Measurements from ENCODE around the gene C17orf58. TPM values are rescaled to one million over a fixed set of nuclear protein-coding genes. Genes with fewer than 3 reads are reported as not detected.
"Not testable (repeated sequence)": the region's sequence is repeated elsewhere in the genome, so short reads cannot be mapped to it uniquely, and the experiment has no call there.

Gene C17orf58
- total and polyA plus RNA-seq, 2 of the 4 experiments (the other 2 are of a cell fraction), result 7.2 to 10.2 TPM

- H3K4me1 ChIP-seq (ENCODE audit: control insufficient read depth, insufficient read depth, low read length), result peaks cover 2% of the 10 kb centered on the region
- H2BK120ac ChIP-seq (ENCODE audit: low read depth, low read length), result no peak overlapping the region
- H3K9me3 ChIP-seq (ENCODE audit: control insufficient read depth, insufficient read depth, low read length), result peaks cover 6% of the 10 kb centered on the region; the same call in 1 of the 2 replicates
- ChIA-PET CTCF (no interaction called here), POLR2A (ENCODE audit: unreplicated experiment) (no interaction called here)
- peaks cover 11% of the 10 kb centered on the region; the same call in 1 of the 2 replicates for H3K36me3 ChIP-seq (ENCODE audit: control insufficient read depth, insufficient read depth, low read length)
- no peak overlapping the region for H4K91ac ChIP-seq (ENCODE audit: insufficient read depth, low read depth, low read length)
- DNase-seq, result no peak
- no TSS peak for BruUV-seq (replicated peaks)
- H3K56ac ChIP-seq (ENCODE audit: extremely low read depth, insufficient read depth, low read length), result no peak overlapping the region
- H4K5ac ChIP-seq (ENCODE audit: low read depth, low read length), result no peak overlapping the region
- no peak overlapping the region for H2AFZ ChIP-seq (replicated peaks; ENCODE audit: low read length, poor library complexity)
- H2AK9ac ChIP-seq (replicated peaks; ENCODE audit: low read depth, low read length, poor library complexity), result no peak overlapping the region
- no peaks in the 10 kb centered on the region for H3K9me1 ChIP-seq (ENCODE audit: insufficient read depth, low read length)
- no peaks in the 10 kb centered on the region; a peak in 1 of 4 replicates for H3K79me1 ChIP-seq (ENCODE audit: low read depth in 1 of 2, low read length in 2 of 2)
- no peak overlapping the region for H3K4ac ChIP-seq (ENCODE audit: low read depth, low read length)
- no peak for TF ChIP-seq MAFK (IDR thresholded peaks at IDR 0.05; ENCODE audit: low read depth, low read length)
- no peak for TF ChIP-seq ELK1 (IDR thresholded peaks at IDR 0.05; ENCODE audit: borderline replicate concordance, low read depth, low read length)
- TF ChIP-seq MXI1 (IDR thresholded peaks at IDR 0.05; ENCODE audit: borderline replicate concordance, low read depth, low read length), result no peak
- TF ChIP-seq POLR2A (IDR thresholded peaks at IDR 0.05; ENCODE audit: low read depth, low read length), result no peak
- H2AK5ac ChIP-seq (ENCODE audit: low read depth, low read length), result no peak overlapping the region
- no peak; the same call in 1 of the 2 replicates for ATAC-seq (ENCODE audit: low read depth)
- H4K20me1 ChIP-seq (ENCODE audit: insufficient read depth, low read length), result peaks cover 7% of the 10 kb centered on the region
- H3K9ac ChIP-seq (ENCODE audit: low read depth, low read length), result no peak overlapping the region
- no peak overlapping the region for H3K23ac ChIP-seq (ENCODE audit: low read depth, low read length)
- H3K27ac ChIP-seq (ENCODE audit: insufficient read depth, low read length), result no peak overlapping the region
- H2BK5ac ChIP-seq (ENCODE audit: low read depth, low read length, poor library complexity, severe bottlenecking), result no peak overlapping the region
- H4K8ac ChIP-seq (ENCODE audit: low read depth in 2 of 2, low read length in 2 of 2), result no peak overlapping the region
- intact Hi-C loops (cut with micrococcal nuclease) (no loop called here), dilution Hi-C loops (cut with HindIII; ENCODE audit: low sequenced_read_pairs, unreplicated experiment) (no loop called here), in situ Hi-C loops (cut with MboI; ENCODE audit: low sequenced_read_pairs) (no loop called here)
- H2BK20ac ChIP-seq (ENCODE audit: low read depth, low read length), result no peak overlapping the region
- H3K14ac ChIP-seq (replicated peaks; ENCODE audit: low read depth, low read length), result no peak overlapping the region
- no CpG with 5 or more reads among the region's 2 CpGs for WGBS, 2 experiments (ENCODE audit: extremely low coverage in 2 of 2, insufficient read length in 1 of 2)
- H2BK15ac ChIP-seq (ENCODE audit: low read depth, low read length), result no peak overlapping the region
- no peak overlapping the region for H3K4me2 ChIP-seq (ENCODE audit: low read depth, low read length)
- H3K4me3 ChIP-seq (ENCODE audit: insufficient read depth, low read depth, low read length), result no peak overlapping the region
- no peaks in the 10 kb centered on the region for H3K27me3 ChIP-seq (ENCODE audit: control insufficient read depth, insufficient read depth, low read length)
- no peak overlapping the region for H3K18ac ChIP-seq (ENCODE audit: low read depth, low read length)
These were observed 15.8 kb downstream of the C17orf58 start for GRCh38 chr17:67980456-67980855.

GRCh38 chr17:67976306-67976705 lies 20.0 kb downstream of the C17orf58 start:
- BruUV-seq (replicated peaks); in situ Hi-C loops (cut with MboI; ENCODE audit: low sequenced_read_pairs): not testable (repeated sequence)
- CTCF ChIA-PET, result interaction anchor here (0.6 kb wide), 1 partner anchor 28 kb away, joined by 3 read pairs; no protein-coding TSS in a partner anchor

More at GRCh38 chr17:67976306-67976705, 20.0 kb downstream of the C17orf58 start:
- H4K20me1 ChIP-seq (ENCODE audit: insufficient read depth, low read length); ATAC-seq (ENCODE audit: low read depth); H3K56ac ChIP-seq (ENCODE audit: extremely low read depth, insufficient read depth, low read length); H3K4me2 ChIP-seq (ENCODE audit: low read depth, low read length); H2AK9ac ChIP-seq (replicated peaks; ENCODE audit: low read depth, low read length, poor library complexity); H3K4me3 ChIP-seq (ENCODE audit: insufficient read depth, low read depth, low read length); H4K5ac ChIP-seq (ENCODE audit: low read depth, low read length); H2BK120ac ChIP-seq (ENCODE audit: low read depth, low read length); H2BK20ac ChIP-seq (ENCODE audit: low read depth, low read length); H3K27me3 ChIP-seq (ENCODE audit: control insufficient read depth, insufficient read depth, low read length); H3K27ac ChIP-seq (ENCODE audit: insufficient read depth, low read length); H3K9me3 ChIP-seq (ENCODE audit: control insufficient read depth, insufficient read depth, low read length); intact Hi-C loops (cut with micrococcal nuclease); H3K9me1 ChIP-seq (ENCODE audit: insufficient read depth, low read length); H2BK5ac ChIP-seq (ENCODE audit: low read depth, low read length, poor library complexity, severe bottlenecking); H3K14ac ChIP-seq (replicated peaks; ENCODE audit: low read depth, low read length); H3K23ac ChIP-seq (ENCODE audit: low read depth, low read length); H4K8ac ChIP-seq (ENCODE audit: low read depth in 2 of 2, low read length in 2 of 2); H2AK5ac ChIP-seq (ENCODE audit: low read depth, low read length); H3K9ac ChIP-seq (ENCODE audit: low read depth, low read length); H2BK15ac ChIP-seq (ENCODE audit: low read depth, low read length); POLR2A ChIA-PET (ENCODE audit: unreplicated experiment); H3K4me1 ChIP-seq (ENCODE audit: control insufficient read depth, insufficient read depth, low read length); DNase-seq; H3K79me1 ChIP-seq (ENCODE audit: low read depth in 1 of 2, low read length in 2 of 2); dilution Hi-C loops (cut with HindIII; ENCODE audit: low sequenced_read_pairs, unreplicated experiment); H3K18ac ChIP-seq (ENCODE audit: low read depth, low read length); H3K4ac ChIP-seq (ENCODE audit: low read depth, low read length); H4K91ac ChIP-seq (ENCODE audit: insufficient read depth, low read depth, low read length); H2AFZ ChIP-seq (replicated peaks; ENCODE audit: low read length, poor library complexity): not testable (repeated sequence)
- peaks cover 17% of the 10 kb centered on the region for H3K36me3 ChIP-seq (ENCODE audit: control insufficient read depth, insufficient read depth, low read length)
- no CpG with 5 or more reads among the region's 6 CpGs for WGBS, 2 experiments (ENCODE audit: extremely low coverage in 2 of 2, insufficient read length in 1 of 2)

Data from IMR-90 (cell line).